HG03520 (cell line): ENCODE measurements around the gene STXBP2.
A peak's percentile ranks its signal among the peaks of the same experiment; 100 is the strongest.

Source experiments
- ATAC-seq: cut with Tn5 transposase; IDR thresholded peaks from one replicate; pipeline ENCODE4 v1.9.1; 2021; ENCODE audit warnings: mild to moderate bottlenecking, moderate library complexity; ENCODE audit not compliant: unreplicated experiment

STXBP2 gene

DNA sequence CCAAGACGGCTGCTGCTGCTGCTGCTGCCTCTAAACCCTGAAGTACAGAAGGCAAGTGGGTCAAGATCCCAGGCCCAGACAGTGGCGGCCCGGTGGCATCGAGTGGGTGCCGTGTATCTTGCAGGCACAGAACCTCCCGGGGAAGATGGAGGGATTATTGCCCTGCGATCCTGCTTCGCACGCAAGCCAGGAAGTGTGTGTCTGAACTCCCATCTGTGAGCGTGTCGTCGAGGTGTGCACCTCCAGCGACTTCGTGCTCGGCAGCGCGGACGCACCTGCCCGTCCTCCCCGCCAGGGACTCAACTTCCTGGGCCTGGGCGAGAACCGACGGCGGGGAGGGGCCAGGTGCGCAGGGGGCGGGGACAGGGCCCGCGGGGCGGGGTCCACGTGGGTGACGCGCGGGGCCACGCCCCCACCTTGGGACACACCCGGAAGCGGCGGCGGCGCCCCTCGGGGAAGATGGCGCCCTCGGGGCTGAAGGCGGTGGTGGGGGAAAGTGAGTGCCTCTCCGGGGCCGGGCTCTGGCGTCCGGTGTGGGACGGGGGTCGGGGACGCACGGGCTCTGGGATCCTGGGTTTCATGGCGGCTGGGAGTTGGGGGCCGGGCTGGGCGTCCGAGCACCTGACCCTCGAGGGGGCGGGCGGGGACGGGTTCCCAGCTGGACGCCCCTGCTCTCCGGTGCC, at the start of gene STXBP2:
Gene STXBP2, plus strand, starts transcription at position 420 of the 683 bp plus-strand sequence. Its CDS starts 40 bp downstream, at position 460.
- peak; percentile 59 for ATAC-seq

- ATAC-seq: no peak
Measured at GRCh38 chr19:7589822-7590221, 47.1 kb upstream of the STXBP2 start.

DNA sequence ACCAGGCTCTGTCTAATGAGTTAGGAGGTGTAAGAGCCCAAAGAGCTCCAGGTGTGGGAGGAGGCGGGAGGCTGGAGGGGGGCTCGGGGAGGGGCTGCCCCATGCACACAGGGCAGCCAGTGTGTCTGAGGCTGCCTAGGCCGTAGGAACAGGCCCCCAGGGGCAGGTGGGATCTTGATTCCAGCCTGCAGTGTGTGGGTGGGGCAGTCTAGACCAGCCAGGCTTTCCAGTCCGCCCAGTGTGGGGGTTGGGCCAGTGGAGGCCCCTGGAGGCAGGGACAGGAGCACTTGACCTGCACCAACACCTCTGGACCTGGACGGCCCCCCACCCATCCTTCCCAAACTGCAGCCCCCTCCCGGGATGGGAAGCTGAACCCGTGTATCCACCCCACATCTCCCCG, 46.7 kb upstream of the STXBP2 start:
- no peak for ATAC-seq

DNA sequence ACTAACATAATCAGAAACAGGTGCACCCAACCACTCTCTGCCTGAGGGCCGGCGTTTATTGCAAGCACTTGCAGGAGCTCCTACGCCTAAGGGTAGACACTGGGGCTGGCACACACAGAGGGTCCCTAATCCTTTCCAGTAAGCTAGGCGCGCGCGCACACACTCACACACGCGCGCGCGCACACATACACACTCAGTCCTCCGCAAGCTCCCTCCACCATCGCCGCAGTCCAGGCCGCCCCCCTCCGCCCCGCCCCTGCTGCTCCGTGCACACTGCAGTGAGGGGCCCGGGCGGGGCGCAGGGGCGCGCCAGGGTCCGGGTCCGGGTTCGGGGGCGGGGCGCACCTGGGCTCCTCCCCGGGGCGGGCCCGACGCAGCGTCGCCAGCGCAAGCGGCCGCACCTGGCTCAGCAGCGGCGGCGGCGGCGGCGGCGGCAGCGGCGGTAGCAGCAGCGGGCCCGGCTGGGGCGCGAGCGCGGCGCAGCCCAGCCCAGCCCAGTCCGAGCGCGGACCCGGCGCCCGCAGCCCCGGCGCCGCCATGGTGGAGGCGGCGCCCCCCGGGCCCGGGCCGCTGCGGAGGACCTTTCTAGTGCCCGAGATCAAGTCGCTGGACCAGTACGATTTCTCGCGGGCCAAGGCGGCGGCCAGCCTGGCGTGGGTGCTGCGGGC, 41.3 kb upstream of the STXBP2 start, which contains the start of gene CAMSAP3:
Gene CAMSAP3, plus strand, starts transcription at position 398 of the 668 bp plus-strand sequence. Its CDS starts 140 bp downstream, at position 538.
- ATAC-seq: no peak

DNA sequence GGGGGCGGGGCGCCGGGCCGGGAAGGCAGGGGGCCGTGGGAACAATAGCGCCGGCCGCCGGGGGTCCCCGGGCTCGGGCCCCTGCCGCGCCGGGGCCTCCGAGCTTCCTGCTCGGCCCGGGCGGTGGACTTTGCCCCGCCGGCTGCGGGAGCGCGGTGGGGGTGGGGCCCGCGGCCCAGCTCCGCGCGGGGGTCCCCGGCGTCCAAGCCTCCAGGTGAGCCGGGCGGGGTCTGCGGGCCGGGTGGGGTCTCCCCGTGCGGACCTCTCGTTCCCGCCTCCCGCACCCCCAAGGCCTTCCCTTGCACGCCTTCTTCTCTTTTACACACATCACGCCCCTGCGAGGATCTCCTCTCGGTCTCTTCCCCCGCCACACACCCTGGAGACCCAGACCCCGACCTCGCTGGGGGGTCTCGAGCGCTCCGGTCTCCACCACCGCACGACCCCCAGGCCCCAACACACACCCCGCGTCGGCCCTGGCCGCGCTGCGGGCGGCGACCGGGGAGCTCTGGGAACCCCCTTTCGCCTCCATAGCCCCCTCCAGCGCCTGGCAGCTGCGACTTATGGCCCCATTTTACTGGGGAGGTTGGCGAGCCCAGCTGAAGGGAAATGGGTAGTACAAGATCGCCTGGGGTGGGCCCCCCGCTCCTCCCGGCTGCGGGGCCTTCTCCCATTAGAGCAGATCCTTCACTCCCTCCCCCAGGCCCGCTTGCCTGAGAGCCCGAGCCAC, 40.5 kb upstream of the STXBP2 start:
- no peak for ATAC-seq

DNA sequence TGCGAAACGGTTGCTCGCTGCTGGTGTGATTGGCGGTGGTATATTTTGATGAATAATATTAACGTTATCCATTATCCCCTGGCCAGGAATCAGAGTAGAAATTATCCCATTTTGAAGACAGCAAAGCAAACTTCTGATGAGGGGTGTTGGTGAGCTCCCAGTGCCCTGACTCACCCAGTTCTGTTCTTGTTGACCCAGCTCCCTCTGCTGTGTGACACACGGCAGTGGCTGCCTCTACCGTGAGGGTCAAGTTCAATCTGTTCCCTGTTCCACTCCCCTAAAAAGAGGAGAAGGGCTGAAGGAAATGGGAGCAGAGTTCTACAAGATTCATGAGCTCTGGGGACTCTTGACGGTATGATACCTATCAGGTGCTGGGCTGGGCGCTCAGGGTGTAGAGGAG, 39.2 kb upstream of the STXBP2 start:
- ATAC-seq: no peak

DNA sequence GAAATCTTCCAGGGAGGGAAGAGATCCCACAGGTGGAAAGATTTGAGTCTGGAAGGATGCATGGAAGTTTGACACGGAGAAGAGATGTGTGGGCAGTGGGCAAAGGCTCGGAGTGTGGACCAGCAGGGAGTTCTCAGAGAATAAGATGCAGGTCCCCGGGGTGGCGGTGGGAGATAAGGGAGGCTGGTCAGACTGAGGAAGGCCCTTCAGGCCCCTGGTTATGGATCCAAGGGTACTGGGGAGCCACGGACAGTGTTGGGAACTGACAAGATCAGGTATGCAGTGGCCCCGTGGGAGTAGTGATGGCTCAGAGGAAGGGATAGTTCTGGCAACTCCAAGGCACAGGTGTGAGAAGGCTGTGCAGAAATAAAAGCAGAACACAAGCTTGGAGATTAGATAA, 38.7 kb upstream of the STXBP2 start:
- no peak for ATAC-seq

DNA sequence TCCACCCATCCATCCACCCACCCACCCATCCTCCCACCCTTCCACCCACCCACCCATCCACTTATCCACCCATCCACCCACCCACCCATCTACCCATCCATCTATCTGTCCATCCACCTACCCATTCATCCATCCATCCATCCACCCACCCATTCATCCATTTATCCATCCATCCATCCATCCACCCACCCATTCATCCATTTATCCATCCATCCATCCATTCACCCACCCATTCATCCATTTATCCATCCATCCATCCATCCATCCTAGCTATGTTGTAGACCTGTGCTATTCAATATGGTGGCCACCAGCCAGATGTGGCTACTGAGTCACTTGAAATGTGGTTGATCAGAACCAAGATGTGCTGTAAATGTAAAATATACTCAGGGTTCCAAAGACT, 36.2 kb upstream of the STXBP2 start:
- ATAC-seq: no peak

- ATAC-seq: no peak
Measured at GRCh38 chr19:7602240-7602934, 34.5 kb upstream of the STXBP2 start.

DNA sequence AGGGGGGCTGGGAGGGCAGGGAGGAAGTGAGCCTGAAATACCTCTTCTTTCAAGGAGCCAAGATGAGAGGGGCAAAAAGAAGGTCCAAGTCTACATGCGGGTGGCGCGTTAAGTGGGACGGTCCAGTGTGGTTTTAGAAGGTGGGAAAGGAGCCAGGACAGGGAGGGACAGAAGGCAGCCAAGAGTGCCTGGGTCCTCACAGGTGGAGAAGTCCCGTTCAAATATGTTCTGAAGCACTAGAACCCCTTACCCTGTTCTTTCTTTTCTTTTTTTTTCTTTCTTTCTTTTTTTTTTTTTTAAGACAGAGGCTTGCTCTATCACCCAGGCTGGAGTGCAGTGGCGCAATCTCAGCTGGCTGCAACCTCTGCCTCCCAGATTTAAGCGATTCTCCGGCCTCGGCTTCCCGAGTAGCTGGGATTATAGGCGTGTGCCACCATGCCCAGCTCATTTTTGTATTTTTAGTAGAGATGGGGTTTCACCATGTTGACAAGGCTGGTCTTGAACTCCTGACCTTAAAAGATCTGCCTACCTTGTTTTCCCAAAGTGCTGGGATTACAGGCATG, 33.9 kb upstream of the STXBP2 start:
- no peak for ATAC-seq

- no peak for ATAC-seq
Measured at GRCh38 chr19:7603919-7604318, 33.0 kb upstream of the STXBP2 start.

DNA sequence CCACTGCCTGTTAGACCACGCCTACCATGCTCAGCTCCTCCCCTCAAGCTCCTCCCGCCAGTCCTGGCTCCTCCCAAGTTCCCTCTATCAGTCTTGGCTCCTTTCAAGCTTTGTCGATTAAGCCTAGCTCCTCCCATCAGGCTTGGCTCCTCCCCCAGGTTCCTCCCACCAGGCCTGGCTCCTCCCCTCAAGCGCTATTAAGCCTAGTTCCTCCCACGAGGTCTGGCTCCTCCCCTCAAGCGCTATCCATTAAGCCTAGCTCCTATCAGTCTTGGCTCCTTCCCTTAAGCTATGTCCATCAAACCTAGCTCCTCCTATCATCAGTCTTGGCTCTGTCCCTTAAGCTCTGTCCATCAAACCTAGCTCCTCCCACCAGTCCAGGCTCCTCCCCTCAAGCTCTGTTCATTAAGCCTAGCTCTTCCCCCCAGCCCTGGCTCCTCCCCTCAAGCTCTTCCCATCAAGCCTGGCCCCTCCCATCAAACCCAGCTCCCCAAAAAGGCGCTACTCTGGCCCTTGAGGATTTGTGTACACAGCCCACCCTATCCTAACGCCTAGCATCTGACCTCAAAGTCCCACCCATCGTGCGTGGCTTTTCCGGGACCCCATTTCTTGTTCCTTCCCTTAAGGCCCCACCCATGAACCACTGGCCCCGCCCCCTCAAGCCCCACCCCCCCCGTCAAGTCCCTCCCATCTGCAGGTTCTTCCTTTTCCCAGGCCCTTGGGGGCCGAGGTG, 31.3 kb upstream of the STXBP2 start:
- no peak for ATAC-seq

GRCh38 chr19:7606289-7606688, 30.6 kb upstream of the STXBP2 start:
- no peak for ATAC-seq

DNA sequence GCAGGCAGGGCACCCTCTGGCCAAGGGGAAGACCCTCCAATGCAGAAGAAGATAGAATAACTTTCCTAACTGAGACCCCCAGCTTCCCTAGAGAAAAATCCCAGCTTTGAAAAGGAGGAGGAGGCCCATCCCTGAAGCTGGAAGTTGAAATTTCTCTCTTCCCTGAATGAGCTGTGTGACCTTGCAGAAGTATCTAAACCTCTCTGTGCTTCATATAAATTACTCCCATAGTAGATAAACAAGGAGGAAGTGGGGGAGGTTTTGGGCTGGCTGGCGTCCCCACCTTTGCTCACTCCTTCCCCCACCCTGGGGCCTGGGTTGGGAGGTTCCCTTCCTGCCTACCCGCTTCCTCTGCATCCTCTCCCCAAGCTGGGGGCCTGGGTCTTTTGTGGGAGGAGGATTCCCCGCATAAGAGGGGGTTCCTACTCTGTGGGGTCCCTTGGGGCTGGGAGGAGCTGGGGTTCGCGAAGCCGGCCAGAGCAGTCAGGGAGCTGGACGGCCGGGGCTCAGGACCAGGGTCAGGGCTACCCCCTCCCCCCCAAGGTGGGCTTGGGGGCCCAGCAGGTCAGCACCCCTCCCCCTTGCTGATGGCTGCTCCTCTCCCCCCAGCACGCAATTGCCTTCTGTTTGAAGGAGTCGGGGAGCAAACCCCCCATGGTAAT, 29.6 kb upstream of the STXBP2 start:
- no peak for ATAC-seq

GRCh38 chr19:7607874-7608560, 28.9 kb upstream of the STXBP2 start:
- no peak for ATAC-seq

DNA sequence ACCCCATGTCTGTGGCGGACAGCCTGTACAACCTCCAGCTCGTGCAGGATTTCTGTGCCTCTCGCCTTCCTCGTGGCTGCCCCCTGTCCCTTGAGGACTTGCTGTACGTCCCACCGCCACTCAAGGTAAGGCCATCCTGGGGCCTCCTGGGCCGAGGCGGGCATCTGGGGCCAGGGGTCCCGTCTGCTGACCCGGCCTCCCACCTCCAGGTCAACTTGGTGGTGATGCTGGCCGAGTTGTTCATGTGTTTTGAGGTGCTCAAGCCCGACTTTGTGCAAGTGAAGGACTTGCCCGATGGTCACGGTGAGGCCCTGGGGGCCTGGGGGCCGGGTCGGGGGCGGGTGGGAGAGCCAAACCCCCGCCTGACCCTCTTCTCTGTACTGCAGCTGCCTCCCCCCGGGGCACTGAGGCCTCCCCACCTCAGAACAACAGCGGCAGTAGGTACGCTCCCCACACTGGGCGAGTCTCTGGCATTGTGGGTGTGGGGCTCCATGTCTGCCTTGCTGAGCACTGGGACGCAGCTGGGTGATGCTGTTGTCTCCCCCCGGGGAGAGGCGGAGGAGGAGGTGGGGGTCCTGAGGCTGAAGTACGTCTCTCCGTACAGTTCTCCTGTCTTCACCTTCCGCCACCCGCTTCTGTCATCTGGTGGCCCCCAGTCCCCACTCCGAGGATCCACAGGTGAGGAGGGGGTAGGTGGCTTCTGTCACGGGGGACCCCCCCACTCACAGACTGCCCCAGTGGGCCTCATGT, 26.2 kb upstream of the STXBP2 start:
- ATAC-seq: no peak

- no peak for ATAC-seq
Measured at GRCh38 chr19:7611541-7612279, 25.2 kb upstream of the STXBP2 start.
